IPS-20b (cell line): ENCODE measurements around the gene ZBTB20.

ENCODE experiments used
- H3K27ac ChIP-seq: one replicate; pipeline ENCODE4 v1.5.1; 2013; ENCODE audit warnings: low read length
- H3K27me3 ChIP-seq: 2 replicates; pipeline ENCODE4 v1.6.1; 2013; ENCODE audit warnings: mild to moderate bottlenecking, low read length, inconsistent platforms; ENCODE audit not compliant: insufficient read depth
- H3K36me3 ChIP-seq: 2 replicates; pipeline ENCODE4 v1.6.1; 2013; ENCODE audit warnings: low read depth, mild to moderate bottlenecking, inconsistent platforms, low read length, moderate library complexity; ENCODE audit not compliant: insufficient read depth
- H3K4me1 ChIP-seq: 2 replicates; pipeline ENCODE4 v1.6.1; 2013; ENCODE audit warnings: mild to moderate bottlenecking, control low read depth, inconsistent platforms, low read length, moderate library complexity; ENCODE audit not compliant: insufficient read depth
- H3K4me3 ChIP-seq: 2 replicates; pipeline ENCODE4 v1.5.1; 2013; ENCODE audit warnings: mild to moderate bottlenecking, low read length, inconsistent platforms
- H3K9ac ChIP-seq: 2 replicates; pipeline ENCODE4 v1.6.1; 2013; ENCODE audit warnings: low read depth, mild to moderate bottlenecking, inconsistent platforms, low read length, moderate library complexity
- H3K9me3 ChIP-seq: 2 replicates; pipeline ENCODE4 v1.6.1; 2013; ENCODE audit warnings: mild to moderate bottlenecking, low read depth, low read length, inconsistent platforms; ENCODE audit not compliant: insufficient read depth

Gene ZBTB20

GRCh38 chr3:114427285-114428043 lies 719.6 kb downstream of the ZBTB20 start:
- no peaks in the 10 kb centered on the region for H3K9me3 ChIP-seq
- H3K27me3 ChIP-seq: no peaks in the 10 kb centered on the region
- no peak overlapping the region for H3K9ac ChIP-seq
- H3K27ac ChIP-seq: no peak overlapping the region
- no peak overlapping the region for H3K4me3 ChIP-seq
- no peaks in the 10 kb centered on the region for H3K36me3 ChIP-seq
- peaks cover 6% of the 10 kb centered on the region; the same call in 1 of the 2 replicates for H3K4me1 ChIP-seq

DNA sequence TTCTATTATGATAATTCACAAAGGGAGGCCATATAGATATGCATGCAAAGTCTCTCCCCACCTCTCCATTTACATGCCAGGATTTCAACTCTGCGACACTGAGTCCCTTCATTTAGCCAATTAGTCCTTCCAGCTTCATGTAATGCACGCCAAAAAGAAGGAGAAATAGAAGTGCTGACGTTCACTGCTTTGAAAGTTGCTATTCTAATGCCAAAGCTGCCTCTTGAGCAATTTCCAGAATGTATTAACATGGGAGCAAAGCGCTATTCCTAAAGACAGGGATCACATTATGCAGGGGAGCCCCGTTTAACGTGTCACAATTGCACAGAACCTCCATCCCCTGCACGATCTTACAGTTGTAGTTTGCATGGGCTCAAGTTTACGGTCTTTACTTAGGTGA lies 722.8 kb downstream of the ZBTB20 start:
- H3K4me1 ChIP-seq: peaks cover 6% of the 10 kb centered on the region; the same call in 1 of the 2 replicates
- no peaks in the 10 kb centered on the region for H3K9me3 ChIP-seq
- no peak overlapping the region for H3K9ac ChIP-seq
- no peaks in the 10 kb centered on the region for H3K27me3 ChIP-seq
- H3K36me3 ChIP-seq: no peaks in the 10 kb centered on the region
- H3K27ac ChIP-seq: no peak overlapping the region
- H3K4me3 ChIP-seq: no peak overlapping the region

GRCh38 chr3:114421204-114421603 lies 725.9 kb downstream of the ZBTB20 start:
- no peak overlapping the region for H3K4me3 ChIP-seq
- no peaks in the 10 kb centered on the region for H3K27me3 ChIP-seq
- H3K9ac ChIP-seq: no peak overlapping the region

GRCh38 chr3:114420072-114420471 lies 727.0 kb downstream of the ZBTB20 start:
- no peaks in the 10 kb centered on the region for H3K9me3 ChIP-seq
- H3K4me1 ChIP-seq: peaks cover 3% of the 10 kb centered on the region; the same call in 1 of the 2 replicates
- no peak overlapping the region for H3K27ac ChIP-seq
- H3K9ac ChIP-seq: no peak overlapping the region
- no peak overlapping the region for H3K4me3 ChIP-seq
- no peaks in the 10 kb centered on the region for H3K27me3 ChIP-seq
- H3K36me3 ChIP-seq: no peaks in the 10 kb centered on the region

More at GRCh38 chr3:114421204-114421603, 725.9 kb downstream of the ZBTB20 start:
- no peaks in the 10 kb centered on the region for H3K36me3 ChIP-seq
- no peaks in the 10 kb centered on the region for H3K9me3 ChIP-seq
- peaks cover 3% of the 10 kb centered on the region; the same call in 1 of the 2 replicates for H3K4me1 ChIP-seq
- H3K27ac ChIP-seq: no peak overlapping the region

GRCh38 chr3:114418724-114419543 lies 728.2 kb downstream of the ZBTB20 start:
- no peaks in the 10 kb centered on the region for H3K27me3 ChIP-seq
- H3K27ac ChIP-seq: no peak overlapping the region
- H3K4me1 ChIP-seq: peaks cover 3% of the 10 kb centered on the region; the same call in 1 of the 2 replicates
- no peak overlapping the region for H3K9ac ChIP-seq
- H3K36me3 ChIP-seq: no peaks in the 10 kb centered on the region
- H3K9me3 ChIP-seq: no peaks in the 10 kb centered on the region
- no peak overlapping the region for H3K4me3 ChIP-seq

- H3K27me3 ChIP-seq: no peaks in the 10 kb centered on the region
- H3K4me3 ChIP-seq: no peak overlapping the region
- H3K27ac ChIP-seq: no peak overlapping the region
- peaks cover 3% of the 10 kb centered on the region; the same call in 1 of the 2 replicates for H3K4me1 ChIP-seq
- H3K9me3 ChIP-seq: no peaks in the 10 kb centered on the region
- H3K9ac ChIP-seq: no peak overlapping the region
- no peaks in the 10 kb centered on the region for H3K36me3 ChIP-seq
Measured at GRCh38 chr3:114418107-114418506, 729.0 kb downstream of the ZBTB20 start.

DNA sequence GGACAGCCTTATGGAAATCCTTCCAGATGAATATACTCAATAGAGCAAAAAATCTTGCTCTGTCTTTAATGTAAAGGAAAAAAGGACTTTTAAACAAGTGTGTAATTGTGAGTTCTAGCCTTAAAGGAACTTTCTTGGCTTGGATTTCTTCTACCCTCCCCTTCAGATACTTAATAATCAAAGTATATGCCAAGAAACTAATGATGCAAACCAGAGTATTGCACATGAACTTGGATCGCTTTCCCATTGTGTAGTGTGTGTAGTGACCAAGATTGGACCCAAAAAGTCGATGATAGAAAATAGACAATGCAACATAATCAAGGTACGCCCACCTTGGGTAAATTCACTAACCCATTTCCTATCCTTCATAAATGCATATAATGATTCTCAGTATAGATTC lies 729.4 kb downstream of the ZBTB20 start:
- H3K27ac ChIP-seq: no peak overlapping the region
- H3K9me3 ChIP-seq: no peaks in the 10 kb centered on the region
- H3K4me3 ChIP-seq: no peak overlapping the region
- H3K4me1 ChIP-seq: peaks cover 5% of the 10 kb centered on the region
- no peak overlapping the region for H3K9ac ChIP-seq
- H3K27me3 ChIP-seq: no peaks in the 10 kb centered on the region
- H3K36me3 ChIP-seq: no peaks in the 10 kb centered on the region

- Histone ChIP-seq H3K36me3 (no peaks in the 10 kb centered on the region), H3K9ac (no peak overlapping the region), H3K27me3 (no peaks in the 10 kb centered on the region), H3K4me3 (no peak overlapping the region), H3K9me3 (no peaks in the 10 kb centered on the region), H3K27ac (no peak overlapping the region), H3K4me1 (peaks cover 9% of the 10 kb centered on the region)
Measured at GRCh38 chr3:114417265-114417664, 729.8 kb downstream of the ZBTB20 start.

DNA sequence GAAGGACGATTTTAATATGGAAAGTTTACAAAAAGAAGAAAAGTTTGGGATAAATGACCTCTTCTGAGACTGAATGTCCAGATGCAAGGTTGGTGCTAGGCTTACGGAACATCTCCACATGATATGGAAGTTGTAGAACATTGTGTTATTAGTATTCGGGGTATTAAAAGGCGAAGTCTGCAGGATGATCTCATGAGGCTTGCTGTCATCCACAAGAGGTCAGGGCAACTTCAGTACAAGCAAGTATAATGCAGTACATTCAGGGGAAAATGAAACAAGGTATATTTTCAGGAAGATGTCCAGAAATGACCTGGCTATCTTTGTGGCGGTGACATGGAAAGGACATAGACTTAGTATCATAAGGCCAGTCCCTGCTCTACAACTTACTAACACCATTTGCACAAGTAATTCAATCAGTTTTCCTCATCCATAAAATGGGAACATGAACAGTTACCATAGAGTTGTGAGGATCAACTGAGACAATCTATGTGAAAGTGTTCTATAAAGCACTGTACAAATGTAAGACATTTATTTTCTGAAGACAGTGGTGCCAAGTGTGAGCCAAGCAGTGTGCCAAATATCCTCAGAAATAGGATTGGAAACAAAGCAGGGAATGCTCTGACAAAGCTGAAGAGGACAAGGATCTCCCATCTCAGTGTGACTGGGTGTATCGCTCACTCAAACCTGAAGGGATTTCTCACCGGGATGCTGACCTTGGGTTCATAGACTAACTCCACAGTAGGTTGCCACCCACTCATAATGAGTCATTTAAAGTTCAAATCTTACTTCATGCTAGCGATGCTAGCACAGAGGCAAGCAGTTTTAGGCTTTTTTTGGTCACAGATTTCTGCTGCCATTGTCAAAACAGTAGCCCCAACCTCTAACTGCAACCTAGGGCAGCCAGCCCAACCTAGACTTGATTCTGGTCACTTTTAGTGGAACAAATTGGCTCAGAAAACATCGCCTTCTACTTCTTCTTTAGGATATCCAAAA lies 735.0 kb downstream of the ZBTB20 start:
- Histone ChIP-seq H3K4me3 (peak overlapping the region; percentile 15; the same call in 1 of the 2 replicates), H3K27me3 (no peaks in the 10 kb centered on the region), H3K4me1 (peaks cover 50% of the 10 kb centered on the region), H3K9ac (peak overlapping the region; percentile 52; the same call in 1 of the 2 replicates), H3K27ac (no peak overlapping the region), H3K9me3 (no peaks in the 10 kb centered on the region), H3K36me3 (no peaks in the 10 kb centered on the region)

DNA sequence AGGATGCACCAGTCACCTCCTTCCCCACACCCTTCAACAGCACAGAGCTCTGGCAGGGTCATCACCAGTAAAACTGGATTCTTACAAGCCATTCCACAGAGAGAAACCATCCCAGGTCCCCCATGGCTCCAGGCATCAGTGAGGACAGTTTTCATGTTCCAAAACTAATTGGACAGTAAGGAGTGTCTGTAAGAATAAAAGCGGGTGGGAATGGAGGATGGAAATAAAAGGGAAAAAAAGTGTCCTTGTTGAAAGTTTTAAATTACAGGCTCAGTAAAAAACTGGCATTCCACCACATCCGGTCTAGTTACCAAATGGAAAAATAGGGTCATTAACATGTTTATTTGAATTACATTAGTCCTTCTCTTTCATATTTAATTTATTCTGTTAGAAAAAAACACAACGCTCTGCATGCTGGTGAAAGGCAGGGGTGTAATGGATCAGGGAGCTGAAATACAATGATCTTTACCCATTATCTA lies 735.9 kb downstream of the ZBTB20 start:
- Histone ChIP-seq H3K36me3 (no peaks in the 10 kb centered on the region), H3K27ac (no peak overlapping the region), H3K27me3 (no peaks in the 10 kb centered on the region), H3K9me3 (no peaks in the 10 kb centered on the region), H3K9ac (peak overlapping the region; percentile 52; the same call in 1 of the 2 replicates), H3K4me3 (no peak overlapping the region), H3K4me1 (peaks cover 50% of the 10 kb centered on the region)
